Fibroblast of lung (primary cell): ENCODE data around the gene CFAP100. TPM values are rescaled to one million over a fixed set of nuclear protein-coding genes. Genes with fewer than 3 reads are reported as not detected.

Experiments used
- DNase-seq, 2 donors: peaks; one replicate each; pipeline versions ENCODE4 v3.0.0 to v3.0.0-alpha.2; 2010; ENCODE audit warnings: low read depth in 2 of 2
- H2AFZ ChIP-seq: 2 replicates; pipeline ENCODE4 v1.5.1; 2012; ENCODE audit warnings: low read length, control low read depth, inconsistent platforms
- H3K27ac ChIP-seq: 2 replicates; pipeline ENCODE4 v1.5.1; 2011; ENCODE audit warnings: low read length, control low read depth; ENCODE audit not compliant: insufficient read depth
- H3K27me3 ChIP-seq: 2 replicates; pipeline ENCODE4 v1.5.1; 2011; ENCODE audit warnings: mild to moderate bottlenecking, low read length; ENCODE audit not compliant: control insufficient read depth, insufficient read depth
- H3K36me3 ChIP-seq: 2 replicates; pipeline ENCODE4 v1.5.1; 2011; ENCODE audit warnings: low read length; ENCODE audit not compliant: control insufficient read depth, insufficient read depth
- H3K4me1 ChIP-seq: 2 replicates; pipeline ENCODE4 v1.5.1; 2011; ENCODE audit warnings: low read length; ENCODE audit not compliant: control insufficient read depth, insufficient read depth; ENCODE audit errors: extremely low read depth
- H3K4me2 ChIP-seq: 2 replicates; pipeline ENCODE4 v1.5.1; 2011; ENCODE audit warnings: low read length, control low read depth; ENCODE audit not compliant: insufficient read depth; ENCODE audit errors: extremely low read depth
- H3K4me3 ChIP-seq, 4 experiments: fragments of 200-600 bp in 1 of 4; sonication (generic) in 1 of 4; replicated peaks in 1 of 4; 2 replicates each; pipeline ENCODE4 v1.5.1; 2011 to 2016; ENCODE audit warnings: low read length in 4 of 4, low read depth in 3 of 4, mild to moderate bottlenecking in 3 of 4, control low read depth in 2 of 4, inconsistent platforms in 1 of 4, mixed read lengths in 1 of 4; ENCODE audit not compliant: insufficient read depth in 1 of 4; ENCODE audit errors: control extremely low read depth in 1 of 4
- H3K79me2 ChIP-seq: 2 replicates; pipeline ENCODE4 v1.5.1; 2012; ENCODE audit warnings: mild to moderate bottlenecking, low read length, inconsistent platforms; ENCODE audit not compliant: control insufficient read depth, insufficient read depth
- H3K9ac ChIP-seq: 2 replicates; pipeline ENCODE4 v1.5.1; 2011; ENCODE audit warnings: mild to moderate bottlenecking, low read length, control low read depth; ENCODE audit not compliant: insufficient read depth
- H3K9me3 ChIP-seq: 2 replicates; pipeline ENCODE4 v1.5.1; 2012; ENCODE audit warnings: low read depth, low read length; ENCODE audit not compliant: control insufficient read depth, insufficient read depth
- H4K20me1 ChIP-seq: 2 replicates; pipeline ENCODE4 v1.5.1; 2011; ENCODE audit warnings: low read length; ENCODE audit not compliant: control insufficient read depth, insufficient read depth; ENCODE audit errors: extremely low read depth
- CTCF ChIP-seq, 2 donors: IDR thresholded peaks in 1 of 2; conservative IDR thresholded peaks in 1 of 2; 1 replicate in 1 of 2; 2 replicates in 1 of 2; pipeline ENCODE4 v1.5.1; 2011 to 2012; ENCODE audit warnings: low read length in 2 of 2, control low read depth in 1 of 2, inconsistent platforms in 1 of 2, low read depth in 1 of 2, mild to moderate bottlenecking in 1 of 2
- EZH2 ChIP-seq: IDR thresholded peaks from 2 replicates; pipeline ENCODE4 v1.5.1; 2012; ENCODE audit warnings: low read length, control low read depth, mild to moderate bottlenecking; ENCODE audit errors: missing control alignments
- polyA plus RNA-seq, 2 donors: library from polyadenylated mRNA; depleted of rRNA in 1 of 2; stranded (reverse) in 1 of 2; unstranded in 1 of 2; fragments of >200 nt; gene quantifications; 2 replicates each; pipeline ENCODE4 v1.2.1, GENCODE V29; 2011 to 2012; ENCODE audit warnings: missing spikeins in 1 of 2
- total RNA-seq: library from RNA; depleted of rRNA; stranded (reverse); fragments of >200 nt; gene quantifications from 2 replicates; pipeline ENCODE4 v1.2.1, GENCODE V29; 2014

Gene CFAP100
- total and polyA plus RNA-seq, 2 donors (not counting 1 experiment from before 2014, with no cell fraction given) = not detected

DNA sequence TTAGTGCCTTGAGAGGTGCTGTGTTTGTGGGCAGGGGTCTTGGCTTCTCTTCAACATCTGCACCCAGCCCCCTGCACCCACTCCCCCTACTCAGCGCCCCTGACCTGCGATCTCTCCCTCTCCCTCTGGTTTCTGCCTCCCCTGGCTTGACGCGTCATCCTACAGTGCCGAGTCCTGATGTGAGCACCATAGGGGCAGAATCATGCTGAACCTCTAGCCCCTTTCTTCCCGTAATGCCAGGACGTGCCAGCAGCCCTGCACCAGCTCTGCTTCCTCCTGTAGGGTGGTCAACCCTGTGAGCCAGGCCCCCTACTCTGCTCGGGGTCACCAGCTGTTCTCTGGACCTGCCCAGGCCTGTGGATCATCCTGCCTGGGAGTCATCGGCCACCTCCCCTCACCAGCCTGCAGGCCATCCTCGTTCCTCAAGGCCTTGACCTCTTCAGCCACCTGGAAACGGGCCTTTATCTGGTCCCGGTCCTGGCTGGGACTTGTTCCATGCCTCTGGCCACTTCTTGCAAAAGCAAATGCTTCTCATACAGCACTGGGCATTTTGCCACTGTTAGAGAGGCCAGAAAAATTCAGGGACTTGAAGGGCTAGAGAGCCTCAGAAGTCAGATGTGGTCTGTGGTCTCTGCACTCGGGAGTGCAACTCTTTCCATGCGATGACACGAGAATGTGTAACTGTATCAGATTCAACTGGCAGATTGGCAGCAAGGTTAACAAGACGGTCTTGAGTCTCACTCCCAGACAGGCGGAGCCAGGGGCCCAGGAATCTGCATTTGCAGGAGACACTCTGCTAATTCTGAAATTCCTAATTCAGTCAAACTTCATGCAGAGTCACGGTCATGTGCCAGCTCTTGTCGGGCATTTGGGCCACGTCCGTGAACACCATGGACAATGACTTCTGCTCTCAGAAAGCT, 20.8 kb upstream of the CFAP100 start:
- Histone ChIP-seq H3K27me3 (no peaks in the 10 kb centered on the region), H3K4me3 (no peak overlapping the region), H2AFZ (no peak overlapping the region), H3K79me2 (no peaks in the 10 kb centered on the region), H3K9ac (no peak overlapping the region), H3K36me3 (no peaks in the 10 kb centered on the region), H3K9me3 (no peaks in the 10 kb centered on the region), H3K4me1 (no peaks in the 10 kb centered on the region), H3K27ac (no peak overlapping the region), H4K20me1 (no peaks in the 10 kb centered on the region), H3K4me2 (no peak overlapping the region)
- TF ChIP-seq EZH2 (no peak), CTCF (conservative IDR thresholded peaks at IDR 0.05 in 1 of 2, IDR thresholded peaks at IDR 0.05 in 1 of 2; ENCODE audit: low read depth in 1 of 2, low read length in 2 of 2) (no peak)
- peak; percentile 60 to 65 for DNase-seq

DNA sequence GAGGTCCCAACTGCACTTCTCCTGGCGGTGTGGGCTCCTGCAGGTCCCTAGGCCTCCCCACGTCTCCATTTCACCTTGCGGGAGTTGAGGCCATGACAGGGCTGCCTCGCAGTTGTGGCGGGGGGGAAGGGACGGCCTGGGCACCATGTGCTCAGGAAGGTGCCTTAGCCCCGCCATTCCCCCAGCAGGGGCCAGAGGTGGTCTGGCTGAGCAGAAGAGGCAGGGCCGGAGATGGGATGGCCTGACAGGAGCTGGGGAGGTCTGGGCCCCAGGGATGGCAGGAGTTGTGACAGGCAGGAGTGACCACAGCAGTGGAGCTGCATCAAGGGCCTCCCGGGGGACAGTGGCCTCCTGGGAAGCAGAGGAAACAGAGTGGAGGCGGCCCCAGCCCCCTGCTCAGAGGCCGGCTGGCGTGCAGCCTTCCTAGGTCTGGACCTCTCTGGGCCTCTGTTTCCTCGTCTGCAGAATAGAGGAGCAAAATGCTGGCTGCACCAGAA, 18.8 kb upstream of the CFAP100 start:
- Histone ChIP-seq H2AFZ (no peak overlapping the region), H3K79me2 (no peaks in the 10 kb centered on the region)

More for the DNA sequence above, 18.8 kb upstream of the CFAP100 start:
- Histone ChIP-seq H3K4me1 (no peaks in the 10 kb centered on the region), H3K36me3 (no peaks in the 10 kb centered on the region), H3K4me2 (no peak overlapping the region), H4K20me1 (no peaks in the 10 kb centered on the region), H3K9ac (no peak overlapping the region), H3K4me3 (no peak overlapping the region), H3K27me3 (no peaks in the 10 kb centered on the region), H3K27ac (no peak overlapping the region), H3K9me3 (no peaks in the 10 kb centered on the region)
- DNase-seq = no peak
- TF ChIP-seq CTCF (conservative IDR thresholded peaks at IDR 0.05 in 1 of 2, IDR thresholded peaks at IDR 0.05 in 1 of 2; ENCODE audit: low read depth in 1 of 2, low read length in 2 of 2) = no peak
- TF ChIP-seq EZH2 = no peak
